K562 (cell line): ENCODE data around the gene SLC4A1. TPM values are rescaled to one million over a fixed set of nuclear protein-coding genes. Genes with fewer than 3 reads are reported as not detected.
A peak's percentile ranks its signal among the peaks of the same experiment; 100 is the strongest.

Source experiments
- ATAC-seq: fragments of 200-7000 bp; cut with Tn5 transposase; 3 replicates; pipeline ENCODE4 v1.9.1; 2020; ENCODE audit warnings: moderate library complexity
- BruUV-seq: library from RNA; stranded (reverse); fragments of 400-500 nt; replicated peaks from 2 replicates; lab custom pipeline; 2021; lab: Mats Ljungman, UMichigan
- CTCF ChIA-PET: fragments of 300-600 bp; formaldehyde crosslinking; extraction: SDS; loops from one replicate; lab custom pipeline; 2021; ENCODE audit warnings: low intra/inter-chr PET ratio; lab: Yijun Ruan, JAX
- POLR2A ChIA-PET: fragments of 300-600, 350-650 bp; sonication (Branson Sonifier 250); formaldehyde crosslinking; extraction: SDS; loops from one replicate; lab custom pipeline; 2021; ENCODE audit warnings: antibody characterized with exemption, inconsistent platforms; lab: Yijun Ruan, JAX
- DNase-seq, 4 experiments: peaks; one replicate each; pipeline versions ENCODE4 v3.0.0 to v3.0.0-alpha.2; 2011 to 2018; ENCODE audit warnings: low spot score in 3 of 4, mixed read lengths in 3 of 4; ENCODE audit errors: extremely low read depth in 1 of 4
- FAIRE-seq: peaks from 2 replicates; lab custom pipeline; 2011; peaks lifted over from hg19 to GRCh38; lab: Jason Lieb, UNC
- H2AFZ ChIP-seq: 2 replicates; pipeline ENCODE4 v1.6.0; 2011; ENCODE audit warnings: low read depth, low read length, control low read depth, inconsistent platforms
- H3K27ac ChIP-seq: fragments of 200-600 bp; 3 replicates; pipeline ENCODE4 v1.8.0; 2011; ENCODE audit warnings: low read depth, mild to moderate bottlenecking, control low read depth, inconsistent platforms, low read length, moderate library complexity, mixed read lengths; ENCODE audit errors: extremely low read depth
- H3K27me3 ChIP-seq, 2 experiments: fragments of 300-600 bp in 1 of 2; 2 replicates in 1 of 2; 3 replicates in 1 of 2; pipeline versions ENCODE4 v1.6.0 to v1.8.0; 2011; ENCODE audit warnings: inconsistent platforms in 2 of 2, low read length in 2 of 2, mild to moderate bottlenecking in 1 of 2, mixed read lengths in 1 of 2, moderate library complexity in 1 of 2; ENCODE audit not compliant: control insufficient read depth in 2 of 2, insufficient read depth in 2 of 2
- H3K36me3 ChIP-seq: fragments of 300-600 bp; 3 replicates; pipeline ENCODE4 v1.8.0; 2011; ENCODE audit warnings: mild to moderate bottlenecking, low read length, inconsistent platforms; ENCODE audit not compliant: control insufficient read depth, insufficient read depth
- H3K4me1 ChIP-seq, 2 experiments: fragments of 200-600 bp in 1 of 2; replicated peaks in 1 of 2; 2 replicates in 1 of 2; 3 replicates in 1 of 2; pipeline versions ENCODE4 v1.5.1 to v1.8.0; 2011; ENCODE audit warnings: inconsistent platforms in 2 of 2, low read length in 2 of 2, mild to moderate bottlenecking in 1 of 2, mixed read lengths in 1 of 2, moderate library complexity in 1 of 2; ENCODE audit not compliant: control insufficient read depth in 2 of 2, insufficient read depth in 2 of 2
- H3K4me2 ChIP-seq: 2 replicates; pipeline ENCODE4 v1.6.1; 2011; ENCODE audit warnings: low read length, control low read depth, inconsistent platforms, mixed read lengths; ENCODE audit not compliant: insufficient read depth
- H3K4me3 ChIP-seq: fragments of 200-600 bp; sonication (generic), shearing (Covaris generic); 2 replicates; pipeline ENCODE4 v1.5.1; 2016; ENCODE audit warnings: control low read depth, inconsistent platforms
- H3K79me2 ChIP-seq: fragments of 200-600 bp; 3 replicates; pipeline ENCODE4 v1.8.0; 2011; ENCODE audit warnings: low read length, inconsistent platforms; ENCODE audit not compliant: control insufficient read depth, insufficient read depth
- H3K9ac ChIP-seq, 2 experiments: 2 replicates each; pipeline versions ENCODE4 v1.6.0 to v1.6.1; 2011; ENCODE audit warnings: low read depth in 2 of 2, low read length in 2 of 2, control low read depth in 1 of 2, inconsistent platforms in 1 of 2, mild to moderate bottlenecking in 1 of 2, mixed read lengths in 1 of 2; ENCODE audit not compliant: insufficient read depth in 1 of 2
- H3K9me1 ChIP-seq: one replicate; pipeline ENCODE4 v1.6.0; 2011; ENCODE audit warnings: inconsistent platforms, mild to moderate bottlenecking, low read length, moderate library complexity; ENCODE audit not compliant: control insufficient read depth, insufficient read depth
- H3K9me3 ChIP-seq: replicated peaks from 2 replicates; pipeline ENCODE4 v1.5.1; 2011; ENCODE audit warnings: low read depth, low read length, inconsistent platforms; ENCODE audit not compliant: control insufficient read depth, insufficient read depth
- H4K20me1 ChIP-seq: replicated peaks from 2 replicates; pipeline ENCODE4 v1.6.1; 2011; ENCODE audit warnings: low read length, inconsistent platforms, mixed read lengths; ENCODE audit not compliant: control insufficient read depth, insufficient read depth
- BRD4 ChIP-seq: fragments of 200-600 bp; sonication (generic); IDR thresholded peaks from 2 replicates; pipeline ENCODE4 v1.6.1; 2017; ENCODE audit warnings: inconsistent platforms
- CBX3 ChIP-seq, 2 experiments: IDR thresholded peaks; 1 replicate in 1 of 2; 2 replicates in 1 of 2; pipeline ENCODE4 v1.6.1; 2012; ENCODE audit warnings: inconsistent platforms in 2 of 2, low read length in 2 of 2, borderline replicate concordance in 1 of 2, control low read depth in 1 of 2
- ERF ChIP-seq: fragments of 450-650 bp; formaldehyde crosslinking; IDR thresholded peaks from 2 replicates; pipeline ENCODE4 v1.4.0; 2020; ENCODE audit warnings: mild to moderate bottlenecking, mixed read lengths
- HIVEP1 ChIP-seq: fragments of 250-450 bp; sonication (Bioruptor Pico); IDR thresholded peaks from 2 replicates; pipeline ENCODE4 v1.4.0; 2020; ENCODE audit warnings: mild to moderate bottlenecking
- NBN ChIP-seq: fragments of 450-650 bp; IDR thresholded peaks from 2 replicates; pipeline ENCODE4 v1.6.1; 2016; ENCODE audit warnings: low read depth, mild to moderate bottlenecking
- POLR2B ChIP-seq: fragments of 450-650 bp; IDR thresholded peaks from 2 replicates; pipeline ENCODE4 v1.6.1; 2018; ENCODE audit warnings: low read depth; ENCODE audit not compliant: partially characterized antibody
- RB1 ChIP-seq: fragments of 450-650 bp; IDR thresholded peaks from 2 replicates; pipeline ENCODE4 v1.6.1; 2017; ENCODE audit warnings: low read depth, mild to moderate bottlenecking
- SIN3A ChIP-seq, 2 experiments: fragments of 150-350 bp in 1 of 2; IDR thresholded peaks; 2 replicates each; pipeline ENCODE4 v1.6.1; 2011 to 2016; ENCODE audit warnings: borderline replicate concordance in 2 of 2, low read depth in 2 of 2, low read length in 2 of 2, mild to moderate bottlenecking in 2 of 2, moderate library complexity in 2 of 2; ENCODE audit not compliant: control insufficient read depth in 1 of 2
- THRB ChIP-seq: fragments of 450-650 bp; formaldehyde crosslinking; conservative IDR thresholded peaks from 2 replicates; pipeline ENCODE4 v1.4.0; 2022; ENCODE audit warnings: mild to moderate bottlenecking, missing genetic modification characterization
- TOE1 ChIP-seq, 2 experiments: fragments of 450-650 bp in 1 of 2; sonication (generic) in 1 of 2; formaldehyde crosslinking in 1 of 2; IDR thresholded peaks; 2 replicates each; pipeline versions ENCODE4 v1.7.1 to v1.8.0; 2016 to 2022; ENCODE audit warnings: borderline replicate concordance in 2 of 2, mild to moderate bottlenecking in 2 of 2, antibody characterized with exemption in 1 of 2, inconsistent platforms in 1 of 2, low read depth in 1 of 2, missing genetic modification reagents in 1 of 2, moderate library complexity in 1 of 2
- ZNF436 ChIP-seq: fragments of 250-450, 450-650 bp; sonication (Bioruptor Pico); formaldehyde crosslinking; IDR thresholded peaks from 2 replicates; pipeline ENCODE4 v1.7.0; 2020; ENCODE audit warnings: mild to moderate bottlenecking
- ZNF561 ChIP-seq: fragments of 450-650 bp; formaldehyde crosslinking; conservative IDR thresholded peaks from 2 replicates; pipeline ENCODE4 v1.4.0; 2020; ENCODE audit warnings: mild to moderate bottlenecking, moderate library complexity
- WGBS: fragments of 100-300 bp; shearing (Covaris generic); methylation state at CpG from one replicate; pipeline ENCODE4 v1.1.6; 2016; ENCODE audit warnings: low coverage, mixed read lengths; ENCODE audit not compliant: insufficient coverage; ENCODE audit errors: missing lambda C conversion rate; 5-methylcytosine and 5-hydroxymethylcytosine counted together
- in situ Hi-C: fragments of 300-500 bp; cut with MboI; formaldehyde crosslinking; loops from 4 replicates; pipeline ENCODE4 v1.15.0; 2018; ENCODE audit warnings: inconsistent platforms, mixed read lengths
- intact Hi-C: fragments of 100-400 bp; cut with micrococcal nuclease; formaldehyde crosslinking; loops from 2 replicates; pipeline ENCODE4 v1.14.2; 2022
- polyA plus RNA-seq, 8 experiments: library from polyadenylated mRNA; depleted of rRNA in 4 of 8; stranded (reverse) in 5 of 8; unstranded in 3 of 8; fragments of >200 nt; fragmentation: Nextera tagmentation in 2 of 8; fragmentation: Illumina TruSeq in 1 of 8; extraction: Ambion mirVana in 2 of 8; extraction: Trizol in 1 of 8; gene quantifications; 2 replicates each; pipeline versions ENCODE4 v1.2.1 to v1.2.3, GENCODE V29; 2011 to 2014; ENCODE audit warnings: inconsistent platforms in 1 of 8, missing spikeins in 1 of 8
- total RNA-seq, 7 experiments: library from RNA; depleted of rRNA in 6 of 7; stranded (reverse); fragments of >200 nt in 6 of 7; fragmentation: Illumina TruSeq in 2 of 7; extraction: Trizol in 2 of 7; gene quantifications; 2 replicates each; pipeline versions ENCODE4 v1.2.1 to v1.2.3, GENCODE V29; 2011 to 2021; ENCODE audit warnings: low replicate concordance in 1 of 7

SLC4A1 gene
- total and polyA plus RNA-seq, 9 of the 15 experiments (the other 6 are each of a cell fraction or from before 2014, with no cell fraction given): 0.14 to 1.00 (median 0.53) TPM

GRCh38 chr17:44221862-44222111 is 46.1 kb downstream of the SLC4A1 start:
- Histone ChIP-seq H3K9me1 (no peaks in the 10 kb centered on the region), H3K4me1 (peaks cover 12 to 35% of the 10 kb centered on the region in 2 experiments), H2AFZ (no peak overlapping the region), H3K79me2 (peaks cover 35% of the 10 kb centered on the region), H3K27ac (no peak overlapping the region), H3K36me3 (peaks cover 12% of the 10 kb centered on the region), H3K27me3 (no peaks in the 10 kb centered on the region), H4K20me1 (no peaks in the 10 kb centered on the region), H3K4me3 (no peak overlapping the region; the same call in 1 of the 2 replicates), H3K4me2 (peak overlapping the region; percentile 78; the same call in 1 of the 2 replicates), H3K9me3 (no peaks in the 10 kb centered on the region), H3K9ac (peak overlapping the region in 1 of 2 experiments; percentile 97; a peak in 2 of 4 replicates)
- BruUV-seq: TSS peak; percentile 40
- FAIRE-seq (no peak), ATAC-seq (no peak), DNase-seq (no peak)
- intact Hi-C loops (loop anchor here (2.0 kb wide), 1 partner anchor 25 kb away; no protein-coding TSS in a partner anchor), in situ Hi-C loops (no loop called here)
- POLR2A ChIA-PET: interaction anchor here (0.8 to 2.8 kb wide), 6 partner anchors 8 to 45 kb away, joined by 3 to 16 read pairs (median 5); no protein-coding TSS in a partner anchor
- 56% methylated on average over 7 of the region's 17 CpGs for WGBS
- TF ChIP-seq HIVEP1 (CRISPR knock-in tag): no peak
- 0 out of 2 replicates have a peak, but pooled peaks have one; percentile 33 for TF ChIP-seq ZNF561
- CTCF ChIA-PET: no interaction called here

DNA sequence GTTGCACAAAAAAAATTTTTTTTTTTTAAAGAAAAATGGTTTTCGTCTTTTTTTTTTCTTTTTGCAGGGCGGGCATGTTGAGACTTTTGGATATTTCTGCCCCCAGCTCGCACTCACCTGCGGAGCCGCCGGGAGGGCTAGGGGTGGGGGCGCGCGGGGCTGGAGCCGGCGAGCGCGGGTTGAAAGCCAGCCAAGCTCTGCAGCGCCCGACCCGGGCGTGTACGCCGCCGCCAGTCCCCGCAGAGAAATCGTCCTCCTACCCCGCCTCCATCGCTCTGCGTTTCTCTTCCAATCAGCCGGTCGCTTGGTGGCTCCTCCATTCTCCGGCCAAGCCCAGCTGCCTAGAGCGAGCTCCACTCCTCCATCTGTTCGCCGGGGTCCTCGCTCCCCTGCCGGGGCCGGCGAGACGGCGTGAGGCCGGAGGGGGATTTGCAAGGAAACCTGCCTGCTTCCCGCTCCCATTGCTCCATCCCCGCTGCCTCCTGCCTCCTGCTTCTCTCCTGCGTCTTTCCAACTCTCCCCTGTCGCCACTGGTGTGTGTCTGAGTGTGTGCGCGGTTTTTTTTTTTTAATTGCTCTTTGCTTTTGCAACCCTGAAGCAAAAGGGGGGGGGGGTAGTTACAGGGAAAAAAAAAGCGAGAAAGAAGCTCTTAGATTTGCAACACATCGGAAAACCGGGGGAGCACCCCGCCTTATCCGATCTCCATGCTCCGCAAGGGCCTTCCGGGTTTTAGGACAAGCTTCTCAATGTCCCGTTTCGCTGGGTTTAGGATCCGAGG is 46.7 kb downstream of the SLC4A1 start:
- peak overlapping the region; percentile 83 for H3K4me3 ChIP-seq
- FAIRE-seq (peak; percentile 58), DNase-seq (peak; percentile 67 to 85 (median 75)), ATAC-seq (peak; percentile 66)
- H2AFZ ChIP-seq: peak overlapping the region; percentile 88
- 4% methylated on average over 39 of the region's 54 CpGs for WGBS
- H3K27ac ChIP-seq: peak overlapping the region; percentile 68
- intact Hi-C loops: loop anchor here (2.0 kb wide), 1 partner anchor 26 kb away; no protein-coding TSS in a partner anchor
- CTCF ChIA-PET: no interaction called here
- POLR2A ChIA-PET: interaction anchor here (0.8 to 2.8 kb wide), 6 partner anchors 9 to 45 kb away, joined by 3 to 16 read pairs (median 5); no protein-coding TSS in a partner anchor
- no peaks in the 10 kb centered on the region for H4K20me1 ChIP-seq
- H3K4me1 ChIP-seq: peaks cover 16 to 35% of the 10 kb centered on the region in 2 experiments
- BruUV-seq: no TSS peak
- peak overlapping the region; percentile 47 to 97 for H3K9ac ChIP-seq
- peaks cover 17% of the 10 kb centered on the region for H3K36me3 ChIP-seq
- H3K79me2 ChIP-seq: peaks cover 40% of the 10 kb centered on the region
- H3K4me2 ChIP-seq: peak overlapping the region; percentile 78
- H3K9me3 ChIP-seq: no peaks in the 10 kb centered on the region
- in situ Hi-C loops: no loop called here
- H3K9me1 ChIP-seq: no peaks in the 10 kb centered on the region
- no peaks in the 10 kb centered on the region for H3K27me3 ChIP-seq
- TF ChIP-seq BRD4: no peak
- TF ChIP-seq NBN: peak; percentile 57; the same call in 1 of the 2 replicates
- TF ChIP-seq TOE1 (IDR thresholded peaks at IDR 0.05; ENCODE audit: borderline replicate concordance): no peak
- TF ChIP-seq TOE1 (CRISPR knock-in tag; IDR thresholded peaks at IDR 0.05; ENCODE audit: borderline replicate concordance, low read depth): no peak
- peak; percentile 24; the same call in 1 of the 2 replicates for TF ChIP-seq RB1
- TF ChIP-seq SIN3A (IDR thresholded peaks at IDR 0.05; ENCODE audit: borderline replicate concordance in 2 of 2, control insufficient read depth in 1 of 2, low read depth in 2 of 2, low read length in 2 of 2): peak in 1 of 2 experiments; percentile 29; a peak in 1 of 4 replicates
- TF ChIP-seq ZNF436 (CRISPR knock-in tag): no peak
- peak; percentile 18 for TF ChIP-seq POLR2B
- TF ChIP-seq ERF (CRISPR knock-in tag): no peak
- peak in 1 of 2 experiments; percentile 17; a peak in 1 of 3 replicates for TF ChIP-seq CBX3 (IDR thresholded peaks at IDR 0.05; ENCODE audit: borderline replicate concordance in 1 of 2, low read length in 2 of 2)
- no peak for TF ChIP-seq THRB (CRISPR knock-in tag)
